Measurements from ENCODE around the gene FHOD3.
A peak's percentile ranks its signal among the peaks of the same experiment; 100 is the strongest.

FHOD3 gene

DNA sequence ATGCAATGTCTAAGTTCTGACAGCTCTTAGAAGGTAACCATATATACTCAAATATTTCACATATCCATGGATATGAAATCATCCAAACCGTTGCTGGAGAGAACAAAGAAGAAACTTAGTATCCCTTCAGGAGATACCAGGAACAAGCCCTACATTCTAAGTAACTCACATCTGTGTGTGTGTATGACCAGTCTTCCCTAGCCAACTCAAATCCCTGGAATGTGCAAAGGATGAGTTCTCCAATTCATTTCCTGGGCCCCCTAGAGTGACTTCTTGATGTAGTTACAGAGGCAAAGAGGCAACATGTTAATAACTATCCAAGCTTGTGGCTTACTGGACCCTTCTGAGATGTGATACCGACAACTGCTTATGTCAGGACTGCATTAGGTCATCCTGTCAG lies 511.2 kb downstream of the FHOD3 start:
- H3K36me3 ChIP-seq (ENCODE audit: control insufficient read depth, insufficient read depth, low read length): no peaks in the 10 kb centered on the region

GRCh38 chr18:36809590-36810381 lies 512.3 kb downstream of the FHOD3 start:
- no peak overlapping the region for H3K9ac ChIP-seq (ENCODE audit: low read length)
- H2BK120ac ChIP-seq (ENCODE audit: low read depth, low read length): no peak overlapping the region
- H3K27me3 ChIP-seq (ENCODE audit: insufficient read depth, low read length, poor library complexity): no peaks in the 10 kb centered on the region
- H2BK15ac ChIP-seq (replicated peaks; ENCODE audit: low read depth): no peak overlapping the region
- peak; percentile 82 for DNase-seq
- no peak overlapping the region for H3K27ac ChIP-seq (ENCODE audit: low read depth, low read length)
- H3K4ac ChIP-seq (ENCODE audit: low read depth, low read length): no peak overlapping the region
- H4K5ac ChIP-seq (ENCODE audit: low read length): no peak overlapping the region
- no peaks in the 10 kb centered on the region for H3K79me2 ChIP-seq (ENCODE audit: control insufficient read depth, insufficient read depth, low read length)
- H3K36me3 ChIP-seq (ENCODE audit: control insufficient read depth, insufficient read depth, low read length): no peaks in the 10 kb centered on the region
- H3K23ac ChIP-seq (ENCODE audit: low read length): no peak overlapping the region
- H3K79me1 ChIP-seq (ENCODE audit: low read length): no peaks in the 10 kb centered on the region
- H3K4me1 ChIP-seq (ENCODE audit: control insufficient read depth, low read depth, low read length): no peaks in the 10 kb centered on the region
- H2AK5ac ChIP-seq (ENCODE audit: low read length): no peak overlapping the region
- H4K8ac ChIP-seq (ENCODE audit: low read depth, low read length): no peak overlapping the region
- no peak overlapping the region for H3K56ac ChIP-seq (ENCODE audit: low read length)
- no peak overlapping the region for H2BK5ac ChIP-seq (ENCODE audit: low read length)
- H3K18ac ChIP-seq (ENCODE audit: low read length): no peak overlapping the region
- H3K4me3 ChIP-seq (ENCODE audit: low read length): no peak overlapping the region
- H3K4me2 ChIP-seq (ENCODE audit: low read length): no peak overlapping the region
- no CpG with 5 or more reads among the region's 6 CpGs for WGBS (ENCODE audit: extremely low coverage, insufficient coverage, low lambda C conversion rate)

More for the DNA sequence above, 511.2 kb downstream of the FHOD3 start:
- Histone ChIP-seq H3K4me1 (ENCODE audit: control insufficient read depth, low read depth, low read length) (no peaks in the 10 kb centered on the region), H2AK5ac (ENCODE audit: low read length) (no peak overlapping the region), H4K8ac (ENCODE audit: low read depth, low read length) (no peak overlapping the region), H2BK15ac (replicated peaks; ENCODE audit: low read depth) (no peak overlapping the region), H3K4ac (ENCODE audit: low read depth, low read length) (no peak overlapping the region), H4K5ac (ENCODE audit: low read length) (no peak overlapping the region), H2BK120ac (ENCODE audit: low read depth, low read length) (no peak overlapping the region), H3K4me2 (ENCODE audit: low read length) (no peak overlapping the region), H2BK5ac (ENCODE audit: low read length) (no peak overlapping the region), H3K56ac (ENCODE audit: low read length) (no peak overlapping the region), H3K79me2 (ENCODE audit: control insufficient read depth, insufficient read depth, low read length) (no peaks in the 10 kb centered on the region), H3K18ac (ENCODE audit: low read length) (no peak overlapping the region), H3K23ac (ENCODE audit: low read length) (no peak overlapping the region), H3K4me3 (ENCODE audit: low read length) (no peak overlapping the region), H3K27me3 (ENCODE audit: insufficient read depth, low read length, poor library complexity) (no peaks in the 10 kb centered on the region), H3K27ac (ENCODE audit: low read depth, low read length) (no peak overlapping the region), H3K79me1 (ENCODE audit: low read length) (no peaks in the 10 kb centered on the region), H3K9ac (ENCODE audit: low read length) (no peak overlapping the region)
- DNase-seq: no peak
- WGBS (ENCODE audit: extremely low coverage, insufficient coverage, low lambda C conversion rate): no CpG with 5 or more reads among the region's 2 CpGs

DNA sequence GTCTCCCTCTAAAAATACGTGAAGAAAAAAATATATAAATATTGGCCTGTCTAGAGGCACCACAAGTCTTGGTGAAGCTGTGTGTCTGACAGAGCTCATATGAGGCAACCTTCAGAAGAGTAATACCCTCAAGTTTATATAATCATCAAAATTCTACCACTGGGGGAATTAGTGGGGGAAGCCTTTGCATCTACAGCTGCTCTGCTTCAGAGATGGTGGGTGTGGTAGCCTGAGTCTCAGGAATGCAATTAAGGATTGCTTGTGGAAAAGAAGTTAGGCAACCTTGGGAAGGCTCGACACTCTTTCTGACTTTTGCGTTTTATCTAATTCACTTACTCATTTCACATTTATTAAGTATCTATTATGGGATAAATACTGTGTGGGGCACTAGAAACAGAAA lies 513.9 kb downstream of the FHOD3 start:
- H4K5ac ChIP-seq (ENCODE audit: low read length): no peak overlapping the region
- no peak overlapping the region for H3K4me3 ChIP-seq (ENCODE audit: low read length)
- H3K9ac ChIP-seq (ENCODE audit: low read length): no peak overlapping the region
- H3K27me3 ChIP-seq (ENCODE audit: insufficient read depth, low read length, poor library complexity): no peaks in the 10 kb centered on the region
- no peak overlapping the region for H3K27ac ChIP-seq (ENCODE audit: low read depth, low read length)
- H3K56ac ChIP-seq (ENCODE audit: low read length): no peak overlapping the region
- no peaks in the 10 kb centered on the region for H3K79me2 ChIP-seq (ENCODE audit: control insufficient read depth, insufficient read depth, low read length)
- H2BK15ac ChIP-seq (replicated peaks; ENCODE audit: low read depth): no peak overlapping the region
- no peak overlapping the region for H3K4me2 ChIP-seq (ENCODE audit: low read length)
- no peaks in the 10 kb centered on the region for H3K79me1 ChIP-seq (ENCODE audit: low read length)
- no peak overlapping the region for H3K23ac ChIP-seq (ENCODE audit: low read length)
- no peak overlapping the region for H3K18ac ChIP-seq (ENCODE audit: low read length)
- H2AK5ac ChIP-seq (ENCODE audit: low read length): no peak overlapping the region
- no peak overlapping the region for H2BK120ac ChIP-seq (ENCODE audit: low read depth, low read length)
- H2BK5ac ChIP-seq (ENCODE audit: low read length): no peak overlapping the region
- no CpG with 5 or more reads among the region's 3 CpGs for WGBS (ENCODE audit: extremely low coverage, insufficient coverage, low lambda C conversion rate)
- no peaks in the 10 kb centered on the region for H3K36me3 ChIP-seq (ENCODE audit: control insufficient read depth, insufficient read depth, low read length)
- no peak for DNase-seq
- no peaks in the 10 kb centered on the region for H3K4me1 ChIP-seq (ENCODE audit: control insufficient read depth, low read depth, low read length)
- no peak overlapping the region for H4K8ac ChIP-seq (ENCODE audit: low read depth, low read length)
- H3K4ac ChIP-seq (ENCODE audit: low read depth, low read length): no peak overlapping the region

GRCh38 chr18:36811955-36812354 lies 514.4 kb downstream of the FHOD3 start:
- Histone ChIP-seq H3K27ac (ENCODE audit: low read depth, low read length) (no peak overlapping the region), H2BK15ac (replicated peaks; ENCODE audit: low read depth) (no peak overlapping the region), H3K18ac (ENCODE audit: low read length) (no peak overlapping the region), H3K4me1 (ENCODE audit: control insufficient read depth, low read depth, low read length) (no peaks in the 10 kb centered on the region), H2BK5ac (ENCODE audit: low read length) (no peak overlapping the region), H3K4ac (ENCODE audit: low read depth, low read length) (no peak overlapping the region), H3K79me1 (ENCODE audit: low read length) (no peaks in the 10 kb centered on the region), H3K4me2 (ENCODE audit: low read length) (no peak overlapping the region), H3K79me2 (ENCODE audit: control insufficient read depth, insufficient read depth, low read length) (no peaks in the 10 kb centered on the region), H3K4me3 (ENCODE audit: low read length) (no peak overlapping the region), H3K27me3 (ENCODE audit: insufficient read depth, low read length, poor library complexity) (no peaks in the 10 kb centered on the region), H4K5ac (ENCODE audit: low read length) (no peak overlapping the region), H4K8ac (ENCODE audit: low read depth, low read length) (no peak overlapping the region), H2AK5ac (ENCODE audit: low read length) (no peak overlapping the region), H2BK120ac (ENCODE audit: low read depth, low read length) (no peak overlapping the region), H3K36me3 (ENCODE audit: control insufficient read depth, insufficient read depth, low read length) (no peaks in the 10 kb centered on the region), H3K23ac (ENCODE audit: low read length) (no peak overlapping the region), H3K56ac (ENCODE audit: low read length) (no peak overlapping the region), H3K9ac (ENCODE audit: low read length) (no peak overlapping the region)
- no peak for DNase-seq

- Histone ChIP-seq H3K4me3 (ENCODE audit: low read length) (no peak overlapping the region), H3K4me1 (ENCODE audit: control insufficient read depth, low read depth, low read length) (no peaks in the 10 kb centered on the region), H3K4ac (ENCODE audit: low read depth, low read length) (no peak overlapping the region), H2AK5ac (ENCODE audit: low read length) (no peak overlapping the region), H3K36me3 (ENCODE audit: control insufficient read depth, insufficient read depth, low read length) (no peaks in the 10 kb centered on the region), H3K79me1 (ENCODE audit: low read length) (no peaks in the 10 kb centered on the region), H3K56ac (ENCODE audit: low read length) (no peak overlapping the region), H4K5ac (ENCODE audit: low read length) (no peak overlapping the region), H3K9ac (ENCODE audit: low read length) (no peak overlapping the region), H4K8ac (ENCODE audit: low read depth, low read length) (no peak overlapping the region), H3K79me2 (ENCODE audit: control insufficient read depth, insufficient read depth, low read length) (no peaks in the 10 kb centered on the region), H2BK15ac (replicated peaks; ENCODE audit: low read depth) (no peak overlapping the region), H2BK120ac (ENCODE audit: low read depth, low read length) (no peak overlapping the region), H3K27me3 (ENCODE audit: insufficient read depth, low read length, poor library complexity) (no peaks in the 10 kb centered on the region), H3K4me2 (ENCODE audit: low read length) (no peak overlapping the region), H2BK5ac (ENCODE audit: low read length) (no peak overlapping the region), H3K23ac (ENCODE audit: low read length) (no peak overlapping the region), H3K27ac (ENCODE audit: low read depth, low read length) (no peak overlapping the region), H3K18ac (ENCODE audit: low read length) (no peak overlapping the region)
- DNase-seq: peak; percentile 13
- WGBS (ENCODE audit: extremely low coverage, insufficient coverage, low lambda C conversion rate): no CpG with 5 or more reads among the region's 3 CpGs
Observed at GRCh38 chr18:36812678-36813077, 515.2 kb downstream of the FHOD3 start.
